GM12878 (cell line): ENCODE data around the gene PTPRN2.

Experiments
- ATF3 ChIP-seq: IDR thresholded peaks from 2 replicates; pipeline ENCODE4 v1.6.1; 2011; ENCODE audit warnings: low read depth, mild to moderate bottlenecking, low read length, moderate library complexity, borderline replicate concordance; ENCODE audit errors: extremely low read depth
- CTCF ChIP-seq, 3 experiments: IDR thresholded peaks in 2 of 3; conservative IDR thresholded peaks in 1 of 3; 2 replicates each; pipeline ENCODE4 v1.5.1; 2011; ENCODE audit warnings: low read depth in 3 of 3, low read length in 3 of 3, mild to moderate bottlenecking in 3 of 3, control low read depth in 2 of 3, moderate library complexity in 2 of 3, inconsistent platforms in 1 of 3, mixed read lengths in 1 of 3; ENCODE audit not compliant: control insufficient read depth in 2 of 3, insufficient read depth in 1 of 3; ENCODE audit errors: extremely low read depth in 1 of 3
- EGR1 ChIP-seq, 2 experiments: IDR thresholded peaks; 1 replicate in 1 of 2; 2 replicates in 1 of 2; pipeline ENCODE4 v1.6.1; 2011 to 2012; ENCODE audit warnings: low read depth in 2 of 2, low read length in 2 of 2, borderline replicate concordance in 1 of 2, mild to moderate bottlenecking in 1 of 2, moderate library complexity in 1 of 2
- GABPA ChIP-seq: IDR thresholded peaks from 2 replicates; pipeline ENCODE4 v1.6.1; 2014; ENCODE audit warnings: antibody characterized with exemption, low read depth, mild to moderate bottlenecking, inconsistent platforms
- MYC ChIP-seq: IDR thresholded peaks from 2 replicates; pipeline ENCODE4 v1.6.1; 2011; ENCODE audit warnings: mild to moderate bottlenecking, low read length, moderate library complexity, inconsistent platforms; ENCODE audit not compliant: insufficient read depth, insufficient replicate concordance, insufficient read length, severe bottlenecking
- POLR2A ChIP-seq: IDR thresholded peaks from 2 replicates; pipeline ENCODE4 v1.6.1; 2011; ENCODE audit warnings: low read depth, mild to moderate bottlenecking, low read length
- RELA ChIP-seq: fragments of 450-650 bp; IDR thresholded peaks from 2 replicates; pipeline ENCODE4 v1.8.0; 2014; ENCODE audit warnings: borderline replicate concordance; ENCODE audit not compliant: partially characterized antibody
- RFX5 ChIP-seq: IDR thresholded peaks from 2 replicates; pipeline ENCODE4 v1.6.1; 2011; ENCODE audit warnings: low read depth, low read length, improper control_type of control experiment
- SREBF2 ChIP-seq: IDR thresholded peaks from 2 replicates; pipeline ENCODE4 v1.6.1; 2012; ENCODE audit warnings: mild to moderate bottlenecking, low read length
- TCF7 ChIP-seq: IDR thresholded peaks from 2 replicates; pipeline ENCODE4 v1.6.1; 2014; ENCODE audit warnings: antibody characterized with exemption, borderline replicate concordance
- USF2 ChIP-seq: IDR thresholded peaks from 2 replicates; pipeline ENCODE4 v1.6.1; 2011; ENCODE audit warnings: low read depth, low read length, improper control_type of control experiment, borderline replicate concordance
- ZNF274 ChIP-seq: IDR thresholded peaks from one replicate; pipeline ENCODE4 v1.8.0; 2011; ENCODE audit not compliant: insufficient read length, insufficient read depth
- ZZZ3 ChIP-seq: IDR thresholded peaks from 2 replicates; pipeline ENCODE4 v1.6.1; 2011; ENCODE audit warnings: low read depth; ENCODE audit not compliant: control insufficient read depth, insufficient read length

GRCh38 chr7:157634401-157635147 lies 953.0 kb downstream of the PTPRN2 start:
- TF ChIP-seq EGR1 (IDR thresholded peaks at IDR 0.05; ENCODE audit: borderline replicate concordance in 1 of 2, low read depth in 2 of 2, low read length in 2 of 2) (no peak), CTCF (IDR thresholded peaks at IDR 0.05 in 2 of 3, conservative IDR thresholded peaks at IDR 0.05 in 1 of 3; ENCODE audit: control insufficient read depth in 2 of 3, extremely low read depth in 1 of 3, insufficient read depth in 1 of 3, low read depth in 3 of 3, low read length in 3 of 3) (no peak), TCF7 (no peak), ZZZ3 (no peak), SREBF2 (no peak), RELA (no peak), GABPA (no peak), USF2 (no peak), ATF3 (no peak), MYC (no peak), POLR2A (no peak), RFX5 (no peak), ZNF274 (no peak)
